ENCODE data around the gene TXK. TPM values are rescaled to one million over a fixed set of nuclear protein-coding genes. Genes with fewer than 3 reads are reported as not detected.

The TXK gene
- total and polyA plus RNA-seq, 2 experiments from 2014 or later = 0.14 to 0.40 TPM

GRCh38 chr4:48049483-48049882, 84.6 kb downstream of the TXK start:
- peaks cover 15% of the 10 kb centered on the region for H3K9me2 ChIP-seq (ENCODE audit: insufficient read depth)
- no peaks in the 10 kb centered on the region for H3K79me2 ChIP-seq (replicated peaks; ENCODE audit: insufficient read depth)
- TF ChIP-seq, protein P1, sequence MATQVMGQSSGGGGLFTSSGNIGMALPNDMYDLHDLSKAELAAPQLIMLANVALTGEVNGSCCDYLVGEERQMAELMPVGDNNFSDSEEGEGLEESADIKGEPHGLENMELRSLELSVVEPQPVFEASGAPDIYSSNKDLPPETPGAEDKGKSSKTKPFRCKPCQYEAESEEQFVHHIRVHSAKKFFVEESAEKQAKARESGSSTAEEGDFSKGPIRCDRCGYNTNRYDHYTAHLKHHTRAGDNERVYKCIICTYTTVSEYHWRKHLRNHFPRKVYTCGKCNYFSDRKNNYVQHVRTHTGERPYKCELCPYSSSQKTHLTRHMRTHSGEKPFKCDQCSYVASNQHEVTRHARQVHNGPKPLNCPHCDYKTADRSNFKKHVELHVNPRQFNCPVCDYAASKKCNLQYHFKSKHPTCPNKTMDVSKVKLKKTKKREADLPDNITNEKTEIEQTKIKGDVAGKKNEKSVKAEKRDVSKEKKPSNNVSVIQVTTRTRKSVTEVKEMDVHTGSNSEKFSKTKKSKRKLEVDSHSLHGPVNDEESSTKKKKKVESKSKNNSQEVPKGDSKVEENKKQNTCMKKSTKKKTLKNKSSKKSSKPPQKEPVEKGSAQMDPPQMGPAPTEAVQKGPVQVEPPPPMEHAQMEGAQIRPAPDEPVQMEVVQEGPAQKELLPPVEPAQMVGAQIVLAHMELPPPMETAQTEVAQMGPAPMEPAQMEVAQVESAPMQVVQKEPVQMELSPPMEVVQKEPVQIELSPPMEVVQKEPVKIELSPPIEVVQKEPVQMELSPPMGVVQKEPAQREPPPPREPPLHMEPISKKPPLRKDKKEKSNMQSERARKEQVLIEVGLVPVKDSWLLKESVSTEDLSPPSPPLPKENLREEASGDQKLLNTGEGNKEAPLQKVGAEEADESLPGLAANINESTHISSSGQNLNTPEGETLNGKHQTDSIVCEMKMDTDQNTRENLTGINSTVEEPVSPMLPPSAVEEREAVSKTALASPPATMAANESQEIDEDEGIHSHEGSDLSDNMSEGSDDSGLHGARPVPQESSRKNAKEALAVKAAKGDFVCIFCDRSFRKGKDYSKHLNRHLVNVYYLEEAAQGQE (IDR thresholded peaks at IDR 0.05; ENCODE audit: unreplicated experiment) = no peak
- TF ChIP-seq ETS1 (IDR thresholded peaks at IDR 0.05) = no peak

DNA sequence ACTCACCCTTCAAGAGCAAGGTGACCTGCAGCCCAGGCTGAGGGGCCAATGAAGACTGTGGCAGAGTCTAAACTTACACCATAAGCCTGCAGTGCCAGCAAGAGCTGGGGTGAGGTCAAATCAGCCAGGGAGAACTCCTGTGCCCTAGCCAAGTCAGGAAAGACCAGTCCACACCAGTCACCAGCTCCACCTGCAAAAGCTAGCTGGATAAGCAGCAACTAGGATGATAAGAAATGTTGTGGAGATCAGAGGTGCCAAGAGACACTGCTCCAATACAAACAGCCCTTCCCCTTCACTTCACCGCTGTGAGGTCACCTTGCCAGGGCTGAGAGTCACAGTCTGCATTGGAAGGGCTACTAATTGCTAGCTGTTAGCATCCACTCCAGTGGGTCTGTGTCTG, 86.2 kb downstream of the TXK start:
- DNase-seq (ENCODE audit: low spot score) = no peak
- 0 out of 2 replicates have a peak overlapping the region, but pooled peaks have one; percentile 59 for H2AFZ ChIP-seq
- H3K4me1 ChIP-seq (ENCODE audit: insufficient read depth) = peaks cover 6% of the 10 kb centered on the region; the same call in 1 of the 2 replicates
- H3K4me2 ChIP-seq = no peak overlapping the region
- ATAC-seq = no peak
- Mint-ChIP-seq H3K4me1 (peaks cover 11% of the 10 kb centered on the region), H3K27ac (no peak overlapping the region), H3K36me3 (ENCODE audit: low read depth) (no peaks in the 10 kb centered on the region; the same call in 2 of the 3 replicates), H3K9me3 (peaks cover 2% of the 10 kb centered on the region; the same call in 1 of the 3 replicates), H3K4me3 (no peak overlapping the region), H3K27me3 (ENCODE audit: insufficient read depth, low read depth, poor library complexity) (no peaks in the 10 kb centered on the region)
- no peak overlapping the region for H3K4me3 ChIP-seq
- 0 out of 2 replicates have a peak, but pooled peaks cover 5% of the 10 kb centered on the region for H3F3A ChIP-seq (replicated peaks; ENCODE audit: low read depth)
- H3K27me3 ChIP-seq (ENCODE audit: insufficient read depth) = no peaks in the 10 kb centered on the region
- peaks cover 15% of the 10 kb centered on the region for H3K9me2 ChIP-seq (ENCODE audit: insufficient read depth)
- H3K79me2 ChIP-seq (replicated peaks; ENCODE audit: insufficient read depth) = no peaks in the 10 kb centered on the region
- no peaks in the 10 kb centered on the region for H4K20me1 ChIP-seq (replicated peaks; ENCODE audit: insufficient read depth)
- no peak overlapping the region for H3K27ac ChIP-seq (ENCODE audit: low read depth)
- H3K36me3 ChIP-seq (ENCODE audit: insufficient read depth) = no peaks in the 10 kb centered on the region; the same call in 1 of the 2 replicates
- TF ChIP-seq ETS1 (IDR thresholded peaks at IDR 0.05) = no peak
- TF ChIP-seq ZNF114 (CRISPR knock-in tag; IDR thresholded peaks at IDR 0.05) = no peak
- TF ChIP-seq STAT1 (IDR thresholded peaks at IDR 0.05; ENCODE audit: unreplicated experiment) = no peak
- TF ChIP-seq POLR2AphosphoS5 (IDR thresholded peaks at IDR 0.05; ENCODE audit: low read depth) = no peak
- TF ChIP-seq ZNF462 (CRISPR knock-in tag; IDR thresholded peaks at IDR 0.05) = no peak
- no peak for TF ChIP-seq CREB1 (CRISPR knock-in tag; IDR thresholded peaks at IDR 0.05; ENCODE audit: low read depth)
- TF ChIP-seq JUNB (IDR thresholded peaks at IDR 0.05; ENCODE audit: unreplicated experiment) = no peak
- no peak for TF ChIP-seq EZH2phosphoT487 (IDR thresholded peaks at IDR 0.05; ENCODE audit: unreplicated experiment)

More at GRCh38 chr4:48049483-48049882, 84.6 kb downstream of the TXK start:
- Histone ChIP-seq H3K4me3 (no peak overlapping the region), H2AFZ (peak overlapping the region; percentile 78; the same call in 1 of the 2 replicates), H3K27ac (ENCODE audit: low read depth) (no peak overlapping the region), H3K27me3 (ENCODE audit: insufficient read depth) (no peaks in the 10 kb centered on the region), H3K36me3 (ENCODE audit: insufficient read depth) (no peaks in the 10 kb centered on the region; the same call in 1 of the 2 replicates), H3F3A (replicated peaks; ENCODE audit: low read depth) (no peaks in the 10 kb centered on the region), H3K4me2 (no peak overlapping the region), H4K20me1 (replicated peaks; ENCODE audit: insufficient read depth) (no peaks in the 10 kb centered on the region), H3K4me1 (ENCODE audit: insufficient read depth) (no peaks in the 10 kb centered on the region; the same call in 1 of the 2 replicates)
- Mint-ChIP-seq H3K27me3 (ENCODE audit: insufficient read depth, low read depth, poor library complexity) (no peaks in the 10 kb centered on the region), H3K9me3 (peaks cover 2% of the 10 kb centered on the region; the same call in 1 of the 3 replicates), H3K4me3 (no peak overlapping the region), H3K36me3 (ENCODE audit: low read depth) (no peaks in the 10 kb centered on the region; the same call in 2 of the 3 replicates), H3K4me1 (peaks cover 6% of the 10 kb centered on the region; the same call in 1 of the 3 replicates), H3K27ac (no peak overlapping the region)
- ATAC-seq (no peak), DNase-seq (ENCODE audit: low spot score) (no peak)

All from GM23338 (cell line).